ENCODE measurements around the gene CIROP.

GRCh38 chr14:23151342-23151741 lies 46.6 kb upstream of the CIROP start:
- TF ChIP-seq POLR2AphosphoS5 (IDR thresholded peaks at IDR 0.05; ENCODE audit: low read depth, low read length) (no peak), REST (IDR thresholded peaks at IDR 0.05; ENCODE audit: insufficient read depth in 1 of 2, low read depth in 2 of 2, low read length in 2 of 2) (no peak), TAF1 (IDR thresholded peaks at IDR 0.05; ENCODE audit: borderline replicate concordance, insufficient read depth, low read length) (no peak), SIN3A (IDR thresholded peaks at IDR 0.05; ENCODE audit: borderline replicate concordance, insufficient read depth, low read length) (no peak)
